Globus pallidus (tissue), 1 donor: ENCODE measurements around the gene GALNT2.

ENCODE experiments used
- DNase-seq: peaks from one replicate; pipeline ENCODE4 v3.0.0-alpha.2; 2015; ENCODE audit warnings: low spot score

GALNT2 gene

DNA sequence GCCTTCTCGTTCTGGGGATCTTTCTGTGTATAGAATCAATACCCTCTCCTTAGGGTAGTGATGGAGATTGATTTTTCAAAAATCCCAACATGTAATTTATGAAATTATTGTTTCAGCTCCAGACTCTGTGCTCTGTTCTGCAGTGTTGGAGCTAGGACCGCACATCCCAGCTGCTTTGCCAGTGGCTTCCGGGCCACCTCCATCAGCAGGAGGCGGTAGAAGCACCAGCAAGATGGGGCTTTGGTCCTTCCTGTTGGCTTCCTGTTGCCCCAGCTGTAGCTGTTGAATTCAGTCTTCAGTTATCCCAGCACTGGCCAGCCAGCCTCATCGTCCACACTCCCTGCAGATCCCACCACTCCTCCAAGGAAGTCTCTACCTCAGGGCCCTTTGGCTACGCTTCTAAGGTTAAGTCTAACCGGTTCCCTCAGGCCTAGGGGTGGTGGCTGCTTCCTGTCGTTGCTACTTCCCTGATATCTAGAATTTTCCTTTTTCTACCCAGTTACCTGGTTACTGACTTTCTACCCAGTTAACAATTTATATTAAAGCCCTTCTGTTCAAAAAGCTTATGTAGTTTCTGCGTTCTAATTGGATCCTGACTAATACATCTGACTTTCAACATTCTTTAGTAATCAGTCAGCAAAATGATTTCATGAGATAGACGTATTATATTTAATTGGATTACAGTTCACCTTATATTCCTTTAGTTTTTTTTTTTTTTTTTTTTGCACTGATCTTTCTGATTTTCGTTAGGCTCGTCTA lies 24.6 kb downstream of the GALNT2 start:
- DNase-seq = no peak

DNA sequence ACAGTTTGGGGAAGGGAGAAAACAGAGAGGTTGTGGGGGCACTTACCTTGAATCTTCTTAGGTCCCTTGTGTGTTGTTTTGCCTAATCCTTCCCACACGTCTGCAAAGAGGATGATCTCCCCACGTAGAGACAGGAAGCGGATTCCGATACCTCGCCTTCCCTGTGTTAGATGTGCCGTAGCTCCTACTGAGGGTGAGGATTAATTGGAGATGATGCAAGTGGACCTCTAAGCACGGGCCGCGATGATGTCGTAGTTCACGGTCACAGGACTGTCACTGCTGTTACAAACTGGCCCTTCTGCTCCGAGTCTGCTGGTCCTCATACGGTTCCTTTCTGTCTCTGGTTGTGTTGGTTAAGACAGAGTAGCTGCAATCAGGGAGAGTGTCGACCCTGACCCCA lies 27.7 kb downstream of the GALNT2 start:
- no peak for DNase-seq

DNA sequence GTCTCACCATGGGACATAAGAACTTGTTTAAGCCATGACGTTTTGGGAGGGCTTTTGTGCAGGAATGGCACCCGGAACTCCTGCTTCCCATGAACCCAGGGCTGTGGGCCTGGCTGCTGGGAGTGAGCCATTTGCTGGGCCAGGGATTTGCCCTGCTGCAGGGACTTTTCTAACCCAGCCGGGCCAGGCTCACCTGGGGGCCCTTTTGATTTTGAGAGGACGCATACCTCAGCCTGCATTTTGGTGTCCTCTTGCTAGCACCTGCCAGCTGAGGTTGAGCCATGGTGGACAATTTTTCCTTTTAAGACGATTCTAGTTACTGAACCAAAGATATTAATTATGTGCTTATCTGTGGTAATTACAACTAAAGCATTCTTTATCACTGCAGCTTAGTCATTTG lies 28.9 kb downstream of the GALNT2 start:
- no peak for DNase-seq

DNA sequence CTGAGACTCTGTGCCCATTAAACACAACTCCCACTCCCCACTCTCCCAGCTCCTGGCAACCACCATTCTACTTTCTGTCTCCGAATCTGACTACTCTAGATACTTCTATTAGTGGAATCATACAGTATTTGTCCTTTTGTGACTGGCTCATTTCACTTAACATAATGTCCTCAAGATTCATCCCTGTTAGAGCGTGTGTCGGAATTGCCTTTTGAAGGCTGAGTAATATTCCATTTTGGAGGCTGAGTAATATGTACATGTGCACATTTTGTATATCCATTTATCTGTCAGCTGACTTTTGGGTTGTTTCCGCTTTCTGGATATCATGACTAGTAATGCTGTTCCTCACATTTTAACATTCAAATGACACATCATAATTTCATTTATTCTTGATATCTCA lies 30.3 kb downstream of the GALNT2 start:
- no peak for DNase-seq

DNA sequence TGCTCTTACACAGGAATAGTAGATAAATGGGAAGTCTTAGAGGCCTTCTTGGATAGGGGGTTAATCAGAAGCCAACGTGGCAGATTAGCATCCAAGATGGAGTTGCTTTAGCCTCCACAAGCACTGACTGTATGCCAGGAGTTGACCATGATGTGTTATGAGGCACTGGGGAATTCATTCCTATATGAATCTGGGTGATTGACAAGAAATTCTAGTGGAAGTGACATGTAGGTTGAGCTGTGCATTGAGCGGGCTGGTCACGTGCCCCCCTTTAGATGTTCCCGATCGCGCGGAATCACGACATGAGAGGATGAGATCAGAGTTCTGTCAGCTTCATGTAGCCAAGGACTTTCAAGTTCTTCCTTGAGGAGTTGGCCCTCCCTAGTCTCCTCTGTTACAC lies 31.7 kb downstream of the GALNT2 start:
- DNase-seq = no peak

DNA sequence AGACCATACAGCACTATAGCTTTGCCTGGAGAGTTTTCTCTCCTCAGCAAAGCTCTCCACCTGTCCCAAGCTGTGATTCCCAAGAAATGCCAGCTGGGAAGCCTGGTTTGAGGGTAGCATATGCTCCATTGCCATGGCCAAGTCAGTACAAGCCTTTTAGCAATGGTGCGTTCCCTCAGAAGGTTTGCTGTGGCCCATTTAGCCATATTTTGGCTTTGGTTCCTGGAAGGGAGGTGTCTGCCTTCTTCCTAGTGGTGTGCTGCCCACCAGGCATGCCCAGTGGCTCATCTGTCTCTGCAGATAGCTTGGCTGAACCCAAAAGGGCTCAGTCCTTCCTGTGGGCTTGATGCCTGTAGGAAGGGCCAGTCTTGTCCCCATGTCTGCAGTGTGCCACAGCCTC lies 32.4 kb downstream of the GALNT2 start:
- DNase-seq = no peak

DNA sequence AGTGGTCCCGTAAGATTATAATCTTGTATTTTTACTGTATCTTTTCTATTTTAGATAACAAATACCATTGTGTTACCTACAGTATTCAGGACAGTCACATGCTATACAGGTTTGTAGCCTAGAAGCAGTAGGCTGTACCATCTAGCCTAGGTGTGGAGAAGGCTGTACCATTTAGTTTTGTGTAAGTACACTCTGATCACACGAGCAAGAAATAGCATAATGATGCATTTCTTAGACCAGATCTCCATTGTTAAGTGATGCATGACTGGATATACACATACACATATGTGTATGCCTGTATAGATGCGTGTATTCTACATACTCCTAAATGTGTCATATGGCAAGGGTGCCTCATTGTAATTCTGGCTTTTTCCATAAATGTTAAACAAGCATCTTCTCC lies 33.9 kb downstream of the GALNT2 start:
- no peak for DNase-seq

DNA sequence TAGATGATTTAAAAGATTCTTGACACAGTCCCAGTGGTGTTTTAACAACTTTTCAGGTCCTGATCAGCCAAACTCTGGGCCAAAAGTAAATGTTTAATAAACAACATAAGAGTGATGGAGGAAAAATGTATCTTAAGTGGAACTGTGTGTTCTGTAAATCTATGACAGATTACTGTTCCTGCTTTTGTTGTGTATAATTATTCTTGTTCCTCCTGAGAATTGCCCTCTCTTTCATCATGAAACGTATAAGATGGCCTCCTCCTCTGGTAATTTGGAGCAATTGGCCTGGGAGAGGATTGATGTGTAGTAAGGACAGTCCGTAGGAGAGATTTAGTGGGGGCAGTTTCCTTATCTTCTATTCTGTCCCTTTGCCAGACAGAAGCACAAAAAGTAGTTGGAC lies 34.5 kb downstream of the GALNT2 start:
- no peak for DNase-seq

DNA sequence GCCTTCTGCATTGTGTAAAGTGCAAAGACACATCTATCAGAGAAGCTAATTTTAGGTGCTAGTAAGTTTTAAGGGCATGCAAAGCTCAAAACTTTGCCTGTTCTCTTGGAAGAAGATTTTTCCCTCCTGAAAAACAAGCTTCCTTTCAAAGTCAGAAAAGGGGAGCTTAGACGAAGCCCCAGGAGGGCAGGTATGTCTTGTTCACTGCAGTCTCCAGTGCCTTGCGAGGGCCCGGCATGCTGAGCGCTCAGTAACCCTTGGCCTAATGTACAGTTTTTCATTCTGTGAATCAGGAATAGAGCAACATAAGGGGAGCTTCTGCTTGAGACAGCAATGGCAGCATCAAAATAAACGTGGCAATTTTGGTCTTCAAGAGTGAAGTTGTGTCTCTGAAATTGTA lies 35.0 kb downstream of the GALNT2 start:
- DNase-seq = no peak

DNA sequence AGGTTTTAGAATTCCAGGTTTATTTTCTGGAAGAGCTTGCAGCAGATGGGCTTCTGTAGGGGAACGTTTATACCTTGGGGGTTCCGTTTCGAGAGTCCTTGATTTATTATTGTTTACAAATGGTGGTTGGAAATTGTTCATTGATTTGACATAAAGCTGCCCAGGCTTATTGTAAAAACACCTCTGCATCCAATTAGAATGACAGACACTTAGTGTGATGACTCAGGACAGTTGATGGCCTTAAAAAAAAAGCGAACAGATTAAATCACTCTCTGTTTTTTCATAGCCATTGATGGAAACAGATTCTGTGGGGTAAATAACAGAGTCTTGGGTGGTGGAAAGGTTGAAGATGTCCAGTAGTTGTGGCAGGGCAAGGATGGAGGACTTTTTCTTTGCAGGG lies 35.4 kb downstream of the GALNT2 start:
- no peak for DNase-seq

DNA sequence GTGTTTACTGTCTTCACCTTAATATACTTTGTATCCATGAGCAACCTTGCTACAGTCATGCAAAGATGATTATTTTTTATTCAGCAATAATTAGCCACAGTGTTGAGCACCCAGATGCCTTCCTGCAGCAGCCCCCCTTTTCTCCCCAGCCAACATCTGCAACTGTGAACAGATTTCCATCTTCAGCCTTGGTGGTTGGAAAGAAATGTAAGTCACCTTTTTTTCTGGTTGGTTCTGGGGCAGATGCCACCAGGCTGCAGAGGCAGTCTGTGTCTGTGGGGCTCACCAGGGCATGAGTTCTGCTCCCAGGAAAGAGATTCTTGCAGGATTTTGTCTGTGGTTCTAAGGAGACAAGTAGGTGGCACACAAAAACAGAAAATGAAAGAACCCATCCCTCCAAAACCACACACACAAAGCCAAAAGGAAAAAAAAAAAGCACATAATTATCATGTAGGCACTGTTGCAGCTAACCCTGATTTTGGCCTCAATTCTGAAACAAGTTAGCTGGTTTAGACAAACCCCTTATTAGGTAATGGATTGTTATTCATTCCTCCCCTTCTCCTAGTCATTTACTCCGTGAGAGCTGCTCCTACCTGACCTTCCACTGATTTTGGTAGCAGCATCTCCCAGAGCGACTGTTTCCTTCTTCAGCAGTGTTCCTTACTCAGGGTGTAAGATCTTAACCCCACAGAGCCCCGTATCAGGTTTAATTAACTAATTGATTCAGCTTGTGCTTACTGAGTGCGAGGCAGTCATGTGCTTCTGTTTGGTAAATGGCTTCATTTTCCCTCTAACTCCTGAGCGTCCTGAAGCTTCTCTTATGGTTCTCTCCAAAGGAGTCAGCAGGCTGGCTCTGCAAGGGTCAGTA lies 36.5 kb downstream of the GALNT2 start:
- no peak for DNase-seq

DNA sequence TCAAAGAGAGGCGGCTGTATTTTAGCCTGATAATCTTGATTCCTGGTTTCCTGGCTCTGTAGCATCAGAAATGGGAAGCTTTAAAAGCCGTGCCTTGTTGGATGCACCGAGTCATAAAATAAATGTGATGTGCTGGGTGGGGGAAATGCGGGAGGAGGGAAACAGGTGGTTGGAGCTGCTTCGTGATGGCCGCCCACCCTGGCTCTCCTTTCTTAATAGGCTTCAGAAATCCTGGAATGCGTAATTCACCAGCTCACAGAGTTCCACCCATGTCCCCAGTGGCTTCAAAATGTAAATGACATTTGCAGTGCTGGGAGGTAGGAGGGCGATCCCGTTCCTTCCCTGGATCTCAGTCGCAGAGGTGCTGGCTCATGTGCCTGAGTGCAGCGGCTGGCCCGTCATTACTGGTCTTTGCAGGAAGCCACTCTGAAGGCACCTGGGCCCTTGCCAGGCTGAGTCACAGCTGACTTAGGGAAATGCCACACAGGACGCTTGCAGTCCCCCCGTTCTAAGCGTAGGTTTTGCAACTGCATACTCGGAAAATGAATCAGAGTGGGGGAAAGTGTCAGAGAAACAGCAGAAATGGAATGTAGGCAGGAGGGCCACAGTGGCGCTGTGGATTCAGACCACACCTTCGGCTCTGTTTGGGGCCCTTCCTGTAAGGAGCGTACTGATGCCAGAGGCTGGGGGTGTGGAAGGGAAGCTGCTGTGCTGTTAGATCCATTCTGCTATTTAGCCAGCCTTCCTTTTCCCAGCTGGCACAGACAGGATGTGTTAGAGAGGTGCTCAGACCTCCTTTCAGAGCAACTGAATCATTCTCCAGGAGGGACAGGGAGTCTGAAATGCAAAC lies 37.6 kb downstream of the GALNT2 start:
- peak; percentile 69 for DNase-seq

DNA sequence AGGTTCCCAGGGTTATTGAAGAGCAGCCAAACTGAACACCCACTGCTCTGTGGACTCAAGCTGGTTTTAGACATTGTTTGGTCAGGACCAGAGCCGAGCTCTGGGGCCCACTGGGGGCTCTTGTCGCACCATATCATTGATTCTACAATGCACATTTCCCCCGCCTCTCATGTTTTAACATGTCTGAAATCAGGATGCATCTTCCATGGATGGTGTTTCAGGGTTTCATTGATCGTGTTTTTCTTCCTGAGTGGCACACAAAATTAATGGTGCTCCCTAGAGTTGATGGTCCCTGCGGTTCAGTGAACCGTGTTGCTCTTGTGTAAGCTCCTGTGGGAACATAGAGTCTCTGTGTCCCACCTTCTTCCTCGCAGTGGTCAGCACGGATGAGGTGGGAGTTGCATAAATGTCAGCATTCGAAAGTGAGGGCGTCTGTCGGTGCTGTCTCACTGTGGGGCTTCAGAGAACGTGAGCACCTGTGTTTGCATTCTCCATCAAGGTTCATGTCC lies 38.3 kb downstream of the GALNT2 start:
- no peak for DNase-seq

DNA sequence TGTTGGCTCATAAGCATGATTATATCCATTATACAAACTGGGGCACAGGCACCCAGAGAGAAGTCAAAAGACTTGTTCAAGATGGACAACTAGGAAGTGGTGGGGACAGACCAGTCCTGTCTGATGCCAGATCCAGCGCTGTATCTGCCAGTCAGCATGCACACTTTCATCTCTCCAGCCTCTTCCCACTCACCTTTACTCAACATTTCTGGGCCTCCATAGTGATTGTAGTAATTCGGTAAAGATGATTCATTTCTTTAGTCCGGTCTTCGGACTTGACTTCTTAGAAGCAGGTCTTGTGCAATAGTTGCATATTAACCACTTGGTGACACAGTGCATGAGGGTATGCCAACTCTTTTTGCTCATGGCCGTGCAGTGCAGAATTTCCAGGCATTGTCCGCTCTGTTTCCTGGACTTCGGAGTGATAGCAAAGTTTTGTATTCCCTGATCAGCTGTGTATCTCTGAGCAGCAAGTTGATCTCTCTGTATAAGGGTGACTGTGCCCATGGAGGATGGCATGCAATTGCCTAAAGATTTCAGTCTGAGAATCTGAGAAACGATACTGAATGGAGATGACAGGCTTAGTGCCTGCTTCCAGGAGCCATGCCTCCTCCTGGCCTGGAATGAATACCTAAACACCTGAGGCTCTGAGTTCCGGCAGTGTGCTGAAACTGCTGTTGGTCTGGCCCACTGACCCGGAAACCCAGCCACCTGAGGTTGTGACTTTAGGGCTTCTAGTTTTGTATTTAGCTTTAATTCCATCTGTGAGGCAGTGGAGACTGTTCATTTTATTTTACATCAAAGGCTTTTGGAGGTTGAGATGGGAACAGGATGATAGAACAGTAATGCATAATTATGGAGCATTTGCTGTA lies 39.0 kb downstream of the GALNT2 start:
- no peak for DNase-seq

DNA sequence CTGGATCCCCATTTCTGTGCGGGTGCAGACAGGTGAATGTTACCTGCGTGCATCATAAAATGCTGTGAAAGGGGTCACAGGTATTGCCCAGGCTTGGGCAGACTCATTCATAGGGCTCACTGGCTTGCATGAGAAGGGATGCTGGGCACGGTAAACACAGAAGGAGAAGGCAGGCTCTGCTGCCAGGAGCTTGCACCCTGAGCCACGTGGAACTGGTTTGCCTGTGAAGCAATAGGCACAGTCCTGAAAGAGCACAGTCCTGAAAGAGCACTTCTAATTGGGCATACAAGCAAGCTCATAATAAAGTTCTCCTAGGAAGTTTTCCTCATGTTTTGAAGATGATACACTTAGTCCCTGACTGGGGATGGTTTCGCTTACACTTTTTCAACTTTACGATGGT lies 40.9 kb downstream of the GALNT2 start:
- DNase-seq = no peak

DNA sequence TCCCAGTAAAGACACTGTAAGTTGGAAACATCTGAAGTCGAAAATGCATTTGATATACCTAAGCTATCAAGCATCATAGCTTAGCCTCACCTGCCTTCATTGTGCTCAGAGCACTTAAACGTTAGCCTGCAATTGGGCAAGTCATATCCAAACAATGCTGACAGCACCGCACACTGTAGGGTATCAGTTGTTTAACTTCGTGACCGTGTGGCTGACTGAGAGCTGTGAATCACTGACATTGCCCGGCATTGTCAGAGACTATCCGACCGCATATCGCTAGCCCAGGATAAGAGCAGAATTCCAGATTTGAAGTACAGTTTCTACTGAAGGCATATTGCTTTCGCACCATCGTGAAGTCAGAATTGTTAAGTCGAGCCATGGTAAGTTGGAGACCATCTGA lies 41.5 kb downstream of the GALNT2 start:
- no peak for DNase-seq

DNA sequence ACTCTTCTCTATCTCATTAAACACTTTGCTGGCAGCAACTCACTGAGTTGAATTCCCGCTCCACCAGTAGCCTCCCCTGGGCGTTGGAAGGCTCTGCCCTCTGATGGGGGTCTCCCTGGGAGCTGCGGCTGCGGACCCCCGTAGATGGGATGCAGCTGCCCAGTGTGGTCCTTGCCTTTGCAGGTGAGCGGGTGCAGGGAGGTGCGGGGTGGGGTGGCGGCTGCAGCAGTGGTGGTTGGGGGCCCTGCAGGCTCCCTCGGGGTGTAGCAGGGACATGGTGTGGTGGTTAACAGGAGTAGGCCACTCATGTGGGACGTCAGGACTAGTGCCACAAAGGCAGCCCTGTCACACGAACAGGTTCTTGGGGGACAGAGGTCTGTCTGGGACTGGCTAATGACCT lies 42.0 kb downstream of the GALNT2 start:
- no peak for DNase-seq

DNA sequence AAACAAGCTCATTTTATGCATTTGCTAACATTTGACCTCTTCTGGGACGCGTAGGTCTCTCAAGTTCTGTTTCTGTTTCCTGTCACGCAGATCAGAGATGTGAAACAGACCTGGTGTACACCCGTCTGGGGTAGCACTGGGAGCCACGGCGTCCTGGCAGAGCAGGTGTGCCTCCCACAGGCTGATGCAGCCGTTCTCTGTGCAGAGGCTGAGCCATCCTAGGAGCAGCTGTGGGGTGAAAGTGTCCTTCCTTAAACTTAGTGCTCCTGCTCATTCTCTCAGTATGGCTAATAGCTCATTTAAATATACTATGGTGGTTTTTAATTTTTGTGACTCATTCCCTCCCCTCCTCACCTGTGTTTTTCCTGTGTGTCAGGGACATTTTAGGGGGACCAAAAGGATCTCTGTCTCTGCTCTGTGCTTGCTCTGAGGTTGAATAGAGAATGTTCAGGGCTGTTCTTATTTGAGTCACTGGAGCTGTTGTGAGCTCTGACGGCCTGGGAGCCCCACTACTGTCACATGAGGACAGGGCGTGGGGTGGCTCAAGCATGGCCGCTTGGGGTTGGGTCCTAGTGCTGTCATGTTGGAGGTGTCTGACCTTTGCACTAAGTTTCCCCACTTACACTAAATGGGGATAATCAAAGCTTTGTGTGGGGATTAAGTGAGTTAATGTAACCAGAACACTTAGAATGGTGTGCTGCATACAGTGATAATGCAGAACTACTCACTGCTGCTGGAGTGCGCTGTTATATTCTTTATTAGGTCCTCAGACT lies 43.0 kb downstream of the GALNT2 start:
- no peak for DNase-seq

DNA sequence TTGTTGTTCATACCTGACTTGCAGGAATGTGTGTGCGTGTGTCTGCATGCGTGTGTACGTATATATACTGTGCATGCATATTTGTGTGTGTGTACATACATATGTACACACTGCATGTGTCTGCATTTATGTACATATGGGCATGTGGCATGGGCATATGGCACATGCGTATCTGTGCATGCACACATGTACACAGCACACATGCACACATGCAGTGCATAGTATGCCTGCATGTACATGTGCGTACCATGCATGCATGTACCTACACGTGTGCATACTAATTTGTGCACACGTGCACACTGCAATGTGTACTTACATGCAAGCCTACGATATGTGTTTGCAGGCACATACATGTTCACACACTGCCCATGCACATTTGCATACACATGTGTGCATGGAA lies 43.9 kb downstream of the GALNT2 start:
- DNase-seq = no peak

DNA sequence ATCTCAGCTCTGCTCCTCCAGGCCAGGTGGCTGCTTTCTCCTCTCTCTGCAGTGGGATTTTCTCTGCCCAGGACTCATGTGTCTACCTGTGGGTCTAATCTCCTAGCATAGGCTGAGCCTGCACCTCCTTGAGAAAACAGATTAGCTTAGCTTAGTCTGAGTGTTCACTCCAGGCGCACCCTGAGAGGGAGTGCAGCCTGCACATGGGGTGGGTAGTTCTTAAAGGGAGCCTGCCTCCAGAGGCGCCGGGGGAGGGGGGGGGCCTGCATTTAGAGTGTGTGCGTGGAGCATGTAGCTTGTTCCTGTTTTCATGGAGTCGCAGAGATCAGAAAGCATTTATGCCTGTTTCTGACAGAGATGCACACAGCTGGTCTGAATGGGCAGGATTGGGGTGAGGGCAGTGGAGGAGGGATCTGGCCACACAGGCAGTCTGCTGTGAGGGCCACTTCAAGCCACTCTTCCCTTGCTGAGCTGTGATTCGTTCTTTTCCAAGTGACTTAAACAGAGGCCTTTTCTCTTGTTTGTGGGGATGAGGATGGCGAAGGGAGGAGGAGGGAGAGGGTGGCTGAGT lies 45.2 kb downstream of the GALNT2 start:
- peak; percentile 90 for DNase-seq
